GM23338 (cell line): Measurements from ENCODE around the gene ACSM6. TPM values are rescaled to one million over a fixed set of nuclear protein-coding genes. Genes with fewer than 3 reads are reported as not detected.
"Not testable (repeated sequence)": the region's sequence is repeated elsewhere in the genome, so short reads cannot be mapped to it uniquely, and the experiment has no call there.

ENCODE experiments used
- ATAC-seq: fragments of 200-7000 bp; cut with Tn5 transposase; 3 replicates; pipeline ENCODE4 v1.9.1; 2020
- DNase-seq: peaks from one replicate; pipeline ENCODE4 v3.0.0-alpha.2; 2015; ENCODE audit warnings: low spot score
- H2AFZ ChIP-seq: fragments of 200-600 bp; sonication (generic); 2 replicates; pipeline ENCODE4 v1.8.0; 2016; ENCODE audit warnings: antibody characterized with exemption, mild to moderate bottlenecking, moderate library complexity
- H3F3A ChIP-seq: fragments of 200-600 bp; sonication (generic); replicated peaks from 2 replicates; pipeline ENCODE4 v1.8.0; 2017; ENCODE audit warnings: antibody characterized with exemption, mixed run types, low read depth
- H3K27ac ChIP-seq: fragments of 200-600 bp; sonication (generic); 2 replicates; pipeline ENCODE4 v1.6.1; 2016; ENCODE audit warnings: low read depth
- H3K27me3 ChIP-seq: fragments of 200-600 bp; sonication (generic); 2 replicates; pipeline ENCODE4 v1.8.0; 2016; ENCODE audit warnings: mild to moderate bottlenecking, mixed run types, moderate library complexity; ENCODE audit not compliant: insufficient read depth
- H3K36me3 ChIP-seq: fragments of 200-600 bp; sonication (generic); 2 replicates; pipeline ENCODE4 v1.8.0; 2016; ENCODE audit warnings: mild to moderate bottlenecking; ENCODE audit not compliant: insufficient read depth
- H3K4me1 ChIP-seq: fragments of 200-600 bp; sonication (generic); 2 replicates; pipeline ENCODE4 v1.8.0; 2016; ENCODE audit warnings: mild to moderate bottlenecking, moderate library complexity; ENCODE audit not compliant: insufficient read depth
- H3K4me2 ChIP-seq: fragments of 200-600 bp; sonication (generic); 2 replicates; pipeline ENCODE4 v1.7.1; 2017; ENCODE audit warnings: mixed run types
- H3K4me3 ChIP-seq: fragments of 200-600 bp; sonication (generic); 2 replicates; pipeline ENCODE4 v1.6.1; 2016; ENCODE audit warnings: mixed run types
- H3K79me2 ChIP-seq: fragments of 200-600 bp; sonication (generic); replicated peaks from 2 replicates; pipeline ENCODE4 v1.8.0; 2017; ENCODE audit warnings: mild to moderate bottlenecking; ENCODE audit not compliant: insufficient read depth
- H3K9me2 ChIP-seq: fragments of 200-600 bp; sonication (generic); 2 replicates; pipeline ENCODE4 v1.8.0; 2017; ENCODE audit not compliant: insufficient read depth
- H4K20me1 ChIP-seq: fragments of 200-600 bp; sonication (generic); replicated peaks from 2 replicates; pipeline ENCODE4 v1.8.0; 2017; ENCODE audit warnings: mild to moderate bottlenecking; ENCODE audit not compliant: insufficient read depth
- H3K27ac Mint-ChIP-seq: 2 replicates; pipeline ENCODE4 v1.8.0; 2020; ENCODE audit warnings: inconsistent platforms, mild to moderate bottlenecking, moderate library complexity, mixed read lengths
- H3K27me3 Mint-ChIP-seq: 3 replicates; pipeline ENCODE4 v1.8.0; 2022; ENCODE audit warnings: low read depth, mild to moderate bottlenecking, moderate library complexity, mixed read lengths, inconsistent platforms; ENCODE audit not compliant: insufficient read depth, poor library complexity
- H3K36me3 Mint-ChIP-seq: 3 replicates; pipeline ENCODE4 v1.8.0; 2021; ENCODE audit warnings: low read depth, mild to moderate bottlenecking, inconsistent platforms, moderate library complexity, mixed read lengths
- H3K4me1 Mint-ChIP-seq: 3 replicates; pipeline ENCODE4 v1.8.0; 2020; ENCODE audit warnings: mild to moderate bottlenecking, inconsistent platforms, mixed read lengths
- H3K4me3 Mint-ChIP-seq: 3 replicates; pipeline ENCODE4 v1.8.0; 2021; ENCODE audit warnings: moderate library complexity, mild to moderate bottlenecking, inconsistent platforms, mixed read lengths
- H3K9me3 Mint-ChIP-seq: 3 replicates; pipeline ENCODE4 v1.8.0; 2020; ENCODE audit warnings: moderate library complexity, mild to moderate bottlenecking, inconsistent platforms, mixed read lengths
- NANOG ChIP-seq: IDR thresholded peaks from 2 replicates; pipeline ENCODE4 v1.6.1; 2016; ENCODE audit warnings: antibody characterized with exemption, borderline replicate concordance
- STAT1 ChIP-seq: IDR thresholded peaks from one replicate; pipeline ENCODE4 v1.6.1; 2016; ENCODE audit warnings: antibody characterized with exemption; ENCODE audit not compliant: unreplicated experiment
- polyA plus RNA-seq: library from polyadenylated mRNA; unstranded; fragments of >200 nt; fragmentation: Nextera tagmentation; extraction: Ambion mirVana; gene quantifications from 2 replicates; pipeline ENCODE4 v1.2.1, GENCODE V29; 2016
- total RNA-seq: library from RNA; depleted of rRNA; stranded (reverse); fragments of >200 nt; shearing (Covaris generic); gene quantifications from 2 replicates; pipeline ENCODE4 v1.2.3, GENCODE V29; 2014
- TF ChIP-seq, protein P1 (sequence below), 2 experiments: fragments of 200-600 bp in 1 of 2; sonication (generic) in 1 of 2; conservative IDR thresholded peaks; 2 replicates each; pipeline versions ENCODE4 v1.5.1 to v1.6.1; 2016 to 2017; ENCODE audit warnings: antibody characterized with exemption in 2 of 2, low read depth in 2 of 2, mild to moderate bottlenecking in 2 of 2, moderate library complexity in 1 of 2
- TF ChIP-seq, protein P2 (sequence below): fragments of 250-450 bp; sonication (Bioruptor Pico); IDR thresholded peaks from 2 replicates; pipeline ENCODE4 v1.5.0; 2020; ENCODE audit warnings: mild to moderate bottlenecking, moderate library complexity

Gene ACSM6
- total and polyA plus RNA-seq, 2 experiments from 2014 or later = 0.65 TPM; not detected in 1

DNA sequence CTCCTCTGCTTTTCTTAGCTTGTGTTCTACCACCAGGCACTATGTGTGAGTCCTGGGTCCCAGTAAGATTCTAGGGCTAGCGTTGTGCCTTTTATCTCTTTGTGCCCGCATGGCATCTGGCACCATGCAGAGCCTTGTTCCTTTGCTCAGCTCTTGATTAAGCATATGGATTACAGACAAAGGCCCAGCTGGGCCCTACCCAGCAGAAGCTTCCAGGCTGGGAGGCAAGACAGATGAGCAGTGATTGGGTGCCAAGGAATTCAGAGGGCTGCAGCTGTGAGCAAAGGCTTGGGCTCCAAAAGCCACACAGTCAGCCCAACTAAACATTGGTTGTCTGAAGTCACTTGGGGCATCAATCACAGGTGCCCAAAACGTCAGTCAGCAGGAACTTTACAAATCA lies 2.0 kb downstream of the ACSM6 start (continued):
- TF ChIP-seq, protein P1, sequence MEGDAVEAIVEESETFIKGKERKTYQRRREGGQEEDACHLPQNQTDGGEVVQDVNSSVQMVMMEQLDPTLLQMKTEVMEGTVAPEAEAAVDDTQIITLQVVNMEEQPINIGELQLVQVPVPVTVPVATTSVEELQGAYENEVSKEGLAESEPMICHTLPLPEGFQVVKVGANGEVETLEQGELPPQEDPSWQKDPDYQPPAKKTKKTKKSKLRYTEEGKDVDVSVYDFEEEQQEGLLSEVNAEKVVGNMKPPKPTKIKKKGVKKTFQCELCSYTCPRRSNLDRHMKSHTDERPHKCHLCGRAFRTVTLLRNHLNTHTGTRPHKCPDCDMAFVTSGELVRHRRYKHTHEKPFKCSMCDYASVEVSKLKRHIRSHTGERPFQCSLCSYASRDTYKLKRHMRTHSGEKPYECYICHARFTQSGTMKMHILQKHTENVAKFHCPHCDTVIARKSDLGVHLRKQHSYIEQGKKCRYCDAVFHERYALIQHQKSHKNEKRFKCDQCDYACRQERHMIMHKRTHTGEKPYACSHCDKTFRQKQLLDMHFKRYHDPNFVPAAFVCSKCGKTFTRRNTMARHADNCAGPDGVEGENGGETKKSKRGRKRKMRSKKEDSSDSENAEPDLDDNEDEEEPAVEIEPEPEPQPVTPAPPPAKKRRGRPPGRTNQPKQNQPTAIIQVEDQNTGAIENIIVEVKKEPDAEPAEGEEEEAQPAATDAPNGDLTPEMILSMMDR (conservative IDR thresholded peaks at IDR 0.05; ENCODE audit: low read depth in 2 of 2) = no peak
- TF ChIP-seq, protein P2, sequence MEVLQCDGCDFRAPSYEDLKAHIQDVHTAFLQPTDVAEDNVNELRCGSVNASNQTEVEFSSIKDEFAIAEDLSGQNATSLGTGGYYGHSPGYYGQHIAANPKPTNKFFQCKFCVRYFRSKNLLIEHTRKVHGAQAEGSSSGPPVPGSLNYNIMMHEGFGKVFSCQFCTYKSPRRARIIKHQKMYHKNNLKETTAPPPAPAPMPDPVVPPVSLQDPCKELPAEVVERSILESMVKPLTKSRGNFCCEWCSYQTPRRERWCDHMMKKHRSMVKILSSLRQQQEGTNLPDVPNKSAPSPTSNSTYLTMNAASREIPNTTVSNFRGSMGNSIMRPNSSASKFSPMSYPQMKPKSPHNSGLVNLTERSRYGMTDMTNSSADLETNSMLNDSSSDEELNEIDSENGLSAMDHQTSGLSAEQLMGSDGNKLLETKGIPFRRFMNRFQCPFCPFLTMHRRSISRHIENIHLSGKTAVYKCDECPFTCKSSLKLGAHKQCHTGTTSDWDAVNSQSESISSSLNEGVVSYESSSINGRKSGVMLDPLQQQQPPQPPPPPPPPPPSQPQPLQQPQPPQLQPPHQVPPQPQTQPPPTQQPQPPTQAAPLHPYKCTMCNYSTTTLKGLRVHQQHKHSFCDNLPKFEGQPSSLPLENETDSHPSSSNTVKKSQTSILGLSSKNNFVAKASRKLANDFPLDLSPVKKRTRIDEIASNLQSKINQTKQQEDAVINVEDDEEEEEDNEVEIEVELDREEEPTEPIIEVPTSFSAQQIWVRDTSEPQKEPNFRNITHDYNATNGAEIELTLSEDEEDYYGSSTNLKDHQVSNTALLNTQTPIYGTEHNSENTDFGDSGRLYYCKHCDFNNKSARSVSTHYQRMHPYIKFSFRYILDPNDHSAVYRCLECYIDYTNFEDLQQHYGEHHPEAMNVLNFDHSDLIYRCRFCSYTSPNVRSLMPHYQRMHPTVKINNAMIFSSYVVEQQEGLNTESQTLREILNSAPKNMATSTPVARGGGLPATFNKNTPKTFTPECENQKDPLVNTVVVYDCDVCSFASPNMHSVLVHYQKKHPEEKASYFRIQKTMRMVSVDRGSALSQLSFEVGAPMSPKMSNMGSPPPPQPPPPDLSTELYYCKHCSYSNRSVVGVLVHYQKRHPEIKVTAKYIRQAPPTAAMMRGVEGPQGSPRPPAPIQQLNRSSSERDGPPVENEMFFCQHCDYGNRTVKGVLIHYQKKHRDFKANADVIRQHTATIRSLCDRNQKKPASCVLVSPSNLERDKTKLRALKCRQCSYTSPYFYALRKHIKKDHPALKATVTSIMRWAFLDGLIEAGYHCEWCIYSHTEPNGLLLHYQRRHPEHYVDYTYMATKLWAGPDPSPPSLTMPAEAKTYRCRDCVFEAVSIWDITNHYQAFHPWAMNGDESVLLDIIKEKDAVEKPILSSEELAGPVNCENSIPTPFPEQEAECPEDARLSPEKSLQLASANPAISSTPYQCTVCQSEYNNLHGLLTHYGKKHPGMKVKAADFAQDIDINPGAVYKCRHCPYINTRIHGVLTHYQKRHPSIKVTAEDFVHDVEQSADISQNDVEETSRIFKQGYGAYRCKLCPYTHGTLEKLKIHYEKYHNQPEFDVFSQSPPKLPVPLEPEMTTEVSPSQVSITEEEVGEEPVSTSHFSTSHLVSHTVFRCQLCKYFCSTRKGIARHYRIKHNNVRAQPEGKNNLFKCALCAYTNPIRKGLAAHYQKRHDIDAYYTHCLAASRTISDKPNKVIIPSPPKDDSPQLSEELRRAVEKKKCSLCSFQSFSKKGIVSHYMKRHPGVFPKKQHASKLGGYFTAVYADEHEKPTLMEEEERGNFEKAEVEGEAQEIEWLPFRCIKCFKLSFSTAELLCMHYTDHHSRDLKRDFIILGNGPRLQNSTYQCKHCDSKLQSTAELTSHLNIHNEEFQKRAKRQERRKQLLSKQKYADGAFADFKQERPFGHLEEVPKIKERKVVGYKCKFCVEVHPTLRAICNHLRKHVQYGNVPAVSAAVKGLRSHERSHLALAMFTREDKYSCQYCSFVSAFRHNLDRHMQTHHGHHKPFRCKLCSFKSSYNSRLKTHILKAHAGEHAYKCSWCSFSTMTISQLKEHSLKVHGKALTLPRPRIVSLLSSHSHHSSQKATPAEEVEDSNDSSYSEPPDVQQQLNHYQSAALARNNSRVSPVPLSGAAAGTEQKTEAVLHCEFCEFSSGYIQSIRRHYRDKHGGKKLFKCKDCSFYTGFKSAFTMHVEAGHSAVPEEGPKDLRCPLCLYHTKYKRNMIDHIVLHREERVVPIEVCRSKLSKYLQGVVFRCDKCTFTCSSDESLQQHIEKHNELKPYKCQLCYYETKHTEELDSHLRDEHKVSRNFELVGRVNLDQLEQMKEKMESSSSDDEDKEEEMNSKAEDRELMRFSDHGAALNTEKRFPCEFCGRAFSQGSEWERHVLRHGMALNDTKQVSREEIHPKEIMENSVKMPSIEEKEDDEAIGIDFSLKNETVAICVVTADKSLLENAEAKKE = no peak
- no peak for TF ChIP-seq NANOG

DNA sequence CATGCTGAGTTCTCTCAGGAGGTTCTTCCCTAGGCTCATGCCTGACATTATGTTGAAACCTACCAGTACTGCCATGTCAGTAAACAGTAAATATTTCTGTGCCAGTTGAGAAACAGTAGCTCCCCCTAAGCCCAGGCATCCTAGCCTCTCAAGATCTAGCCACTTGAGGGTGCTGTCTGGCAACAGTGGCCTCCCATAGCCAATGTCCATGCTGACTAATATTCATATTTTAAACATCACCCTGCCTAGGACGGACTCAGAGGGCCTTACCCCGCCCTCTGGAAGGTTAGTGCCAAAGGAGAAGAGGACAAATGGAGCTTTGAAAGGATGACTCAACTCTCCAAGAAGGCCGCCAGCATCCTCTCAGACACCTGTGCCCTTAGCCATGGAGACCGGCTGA lies 7.7 kb downstream of the ACSM6 start:
- Histone ChIP-seq H3F3A (no peaks in the 10 kb centered on the region), H3K9me2 (no peaks in the 10 kb centered on the region), H3K79me2 (no peaks in the 10 kb centered on the region), H3K4me1 (peaks cover 11% of the 10 kb centered on the region), H4K20me1 (no peaks in the 10 kb centered on the region), H3K4me2 (no peak overlapping the region), H3K4me3 (no peak overlapping the region), H3K27ac (no peak overlapping the region), H2AFZ (no peak overlapping the region), H3K27me3 (no peaks in the 10 kb centered on the region), H3K36me3 (no peaks in the 10 kb centered on the region)
- ATAC-seq = peak; percentile 47; the same call in 2 of the 3 replicates
- Mint-ChIP-seq H3K9me3 (peaks cover 5% of the 10 kb centered on the region; the same call in 2 of the 3 replicates), H3K4me3 (no peak overlapping the region), H3K4me1 (peaks cover 8% of the 10 kb centered on the region), H3K27me3 (peaks cover 4% of the 10 kb centered on the region), H3K27ac (no peak overlapping the region), H3K36me3 (peaks cover 38% of the 10 kb centered on the region; the same call in 2 of the 3 replicates)
- no peak for DNase-seq
- TF ChIP-seq STAT1 = no peak
- TF ChIP-seq, protein P1 (conservative IDR thresholded peaks at IDR 0.05; ENCODE audit: low read depth in 2 of 2) = peak; percentile 59 to 80

DNA sequence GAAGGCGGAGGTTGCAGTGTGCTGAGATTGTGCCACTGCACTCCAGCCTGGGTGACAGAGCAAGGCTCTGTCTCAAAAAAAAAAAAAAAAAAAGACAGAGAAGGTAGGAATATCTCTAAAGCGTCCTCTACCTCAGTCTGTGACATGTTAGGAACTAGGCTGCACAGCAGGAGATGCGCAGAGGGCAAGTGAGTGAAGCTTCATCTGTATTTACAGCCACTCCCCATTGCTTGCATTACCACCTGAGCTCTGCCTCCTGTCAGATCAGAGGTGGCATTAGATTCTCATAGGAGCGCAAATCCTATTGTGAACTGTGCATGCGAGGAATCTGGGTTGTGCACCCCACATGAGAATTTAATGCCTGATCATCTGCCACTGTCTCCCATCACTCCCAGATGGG lies 8.8 kb downstream of the ACSM6 start:
- ATAC-seq, H3K4me1 Mint-ChIP-seq, H3K27me3 ChIP-seq, H3K79me2 ChIP-seq, H3K4me3 Mint-ChIP-seq, H3K36me3 ChIP-seq, H3K27me3 Mint-ChIP-seq, H3K27ac Mint-ChIP-seq, H3K9me2 ChIP-seq, H3K27ac ChIP-seq, H3K4me2 ChIP-seq, H3K4me3 ChIP-seq, H4K20me1 ChIP-seq, H2AFZ ChIP-seq, H3K9me3 Mint-ChIP-seq, DNase-seq, H3F3A ChIP-seq: not testable (repeated sequence)
- peaks cover 11% of the 10 kb centered on the region for H3K4me1 ChIP-seq
- H3K36me3 Mint-ChIP-seq = peaks cover 38% of the 10 kb centered on the region; the same call in 2 of the 3 replicates
